D721Med (cell line): Measurements from ENCODE around the gene KBTBD2.

Source experiments
- DNase-seq: peaks from one replicate; pipeline ENCODE4 v3.0.0; 2011; ENCODE audit warnings: low spot score; ENCODE audit not compliant: insufficient read length
- FAIRE-seq: peaks from 2 replicates; lab custom pipeline; 2011; peaks lifted over from hg19 to GRCh38; lab: Jason Lieb, UNC
- CTCF ChIP-seq: IDR thresholded peaks from 2 replicates; pipeline ENCODE4 v1.5.1; 2012; ENCODE audit warnings: mild to moderate bottlenecking, control low read depth; ENCODE audit not compliant: insufficient read depth; ENCODE audit errors: missing control alignments

KBTBD2 gene

DNA sequence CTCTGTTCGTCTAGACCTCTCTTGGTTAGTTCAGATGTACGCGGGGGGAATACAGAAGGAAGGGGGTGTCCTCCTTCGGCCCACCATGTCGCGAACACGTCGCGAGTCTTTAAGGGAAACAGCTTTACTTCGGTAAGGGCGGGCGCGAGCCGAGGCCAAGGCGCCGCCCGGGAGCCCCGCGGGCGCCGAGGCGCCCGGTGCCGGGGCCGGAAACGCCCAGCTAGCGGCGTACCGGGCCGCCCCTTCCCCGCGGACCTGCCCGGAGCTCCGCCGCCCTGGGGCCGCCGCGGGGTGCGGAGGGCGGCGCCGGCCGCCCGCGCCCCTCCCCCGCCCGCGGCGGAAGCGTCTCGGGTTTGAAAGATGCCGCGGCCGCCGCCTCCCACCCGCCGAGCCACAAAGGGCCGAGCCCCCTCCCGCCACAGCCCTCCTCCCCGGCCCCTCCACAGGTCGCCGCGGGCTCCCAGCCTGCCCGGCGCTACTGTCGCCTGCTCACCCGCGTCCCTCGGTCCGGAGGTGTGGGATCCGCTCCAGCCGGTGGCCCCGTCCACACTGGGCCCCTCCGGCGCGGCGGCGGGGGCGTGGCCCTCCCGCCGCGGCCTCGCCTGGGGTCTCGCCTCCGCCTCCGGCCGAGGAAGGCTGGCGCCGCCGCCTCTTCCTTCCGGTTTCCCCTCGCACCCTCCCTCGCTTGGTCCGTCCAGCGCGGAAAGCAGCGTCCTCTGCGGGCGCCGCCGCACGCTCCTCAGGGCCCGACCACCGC lies at the start of gene KBTBD2:
Gene KBTBD2, minus strand, starts transcription at position 718 of the 757 bp plus-strand sequence. CDS start 12,156 bp downstream, outside the sequence.
- no peak for FAIRE-seq
- no peak for DNase-seq
- no peak for TF ChIP-seq CTCF

DNA sequence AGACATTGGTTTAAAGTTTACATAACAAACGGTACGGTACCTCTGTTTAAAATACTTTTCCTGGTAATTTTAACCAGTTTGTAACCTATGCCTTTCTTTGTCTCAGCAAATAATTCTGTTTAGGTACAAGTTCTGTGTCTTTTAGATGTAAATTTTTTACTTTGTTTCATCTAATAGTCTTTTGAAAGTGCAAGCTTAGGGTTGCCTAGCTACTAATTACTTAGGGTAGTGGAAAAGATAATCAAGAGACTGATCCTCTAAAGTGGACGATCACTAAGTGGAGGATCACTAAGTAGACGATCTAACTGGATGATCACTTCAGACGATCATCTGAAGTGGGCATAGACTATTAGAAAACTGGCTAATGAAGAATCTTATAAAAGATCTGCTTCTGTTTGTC lies 49.6 kb upstream of the KBTBD2 start:
- no peak for TF ChIP-seq CTCF
- DNase-seq, result peak; percentile 56
- FAIRE-seq, result peak; percentile 88

GRCh38 chr7:32937344-32938174 lies 46.0 kb upstream of the KBTBD2 start:
- FAIRE-seq (no peak), DNase-seq (no peak)
- no peak for TF ChIP-seq CTCF

- FAIRE-seq (no peak), DNase-seq (no peak)
- TF ChIP-seq CTCF, result no peak
Measured at GRCh38 chr7:32936689-32937088, 45.1 kb upstream of the KBTBD2 start.

DNA sequence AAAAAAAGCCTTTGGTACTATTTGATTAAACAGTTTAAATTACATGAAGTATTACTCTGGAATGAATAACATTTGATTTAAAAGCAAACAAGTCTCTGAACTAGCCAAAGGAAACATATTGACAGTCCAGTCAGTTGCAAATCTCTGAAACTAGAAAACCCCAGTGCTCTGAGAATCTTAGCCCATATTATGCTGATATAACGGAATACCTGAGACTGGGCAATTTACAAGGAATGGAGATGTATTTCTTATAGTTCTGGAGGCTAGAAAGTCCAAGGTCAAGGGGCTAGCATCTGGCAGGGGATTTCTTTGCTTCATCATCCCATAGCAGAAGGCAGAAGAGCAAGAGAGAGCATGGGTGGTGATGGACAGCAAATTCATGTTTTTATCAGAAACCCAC lies 44.0 kb upstream of the KBTBD2 start:
- FAIRE-seq, result no peak
- no peak for DNase-seq
- TF ChIP-seq CTCF, result no peak

DNA sequence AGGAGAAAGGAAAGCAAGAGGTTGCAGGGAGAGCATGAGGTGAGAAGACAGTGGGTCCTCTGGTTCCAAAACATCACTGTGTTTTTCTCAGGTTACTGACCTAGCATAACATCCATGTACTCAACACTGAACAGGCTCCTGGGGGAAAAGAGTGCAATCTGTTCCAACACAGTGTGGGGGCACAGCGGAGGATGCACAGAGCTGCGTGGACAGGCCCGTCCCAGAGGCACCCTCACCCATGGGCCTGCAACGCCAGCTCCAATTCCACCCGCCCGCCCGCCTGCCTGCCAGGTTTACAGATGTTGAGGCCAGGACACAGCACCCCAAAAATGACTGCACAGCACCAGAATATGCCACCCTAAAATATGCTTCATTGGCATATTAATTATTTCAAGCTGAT lies 38.8 kb upstream of the KBTBD2 start:
- FAIRE-seq (no peak), DNase-seq (no peak)
- no peak for TF ChIP-seq CTCF
